Measurements from ENCODE around the gene ZBTB21.

The ZBTB21 gene

DNA sequence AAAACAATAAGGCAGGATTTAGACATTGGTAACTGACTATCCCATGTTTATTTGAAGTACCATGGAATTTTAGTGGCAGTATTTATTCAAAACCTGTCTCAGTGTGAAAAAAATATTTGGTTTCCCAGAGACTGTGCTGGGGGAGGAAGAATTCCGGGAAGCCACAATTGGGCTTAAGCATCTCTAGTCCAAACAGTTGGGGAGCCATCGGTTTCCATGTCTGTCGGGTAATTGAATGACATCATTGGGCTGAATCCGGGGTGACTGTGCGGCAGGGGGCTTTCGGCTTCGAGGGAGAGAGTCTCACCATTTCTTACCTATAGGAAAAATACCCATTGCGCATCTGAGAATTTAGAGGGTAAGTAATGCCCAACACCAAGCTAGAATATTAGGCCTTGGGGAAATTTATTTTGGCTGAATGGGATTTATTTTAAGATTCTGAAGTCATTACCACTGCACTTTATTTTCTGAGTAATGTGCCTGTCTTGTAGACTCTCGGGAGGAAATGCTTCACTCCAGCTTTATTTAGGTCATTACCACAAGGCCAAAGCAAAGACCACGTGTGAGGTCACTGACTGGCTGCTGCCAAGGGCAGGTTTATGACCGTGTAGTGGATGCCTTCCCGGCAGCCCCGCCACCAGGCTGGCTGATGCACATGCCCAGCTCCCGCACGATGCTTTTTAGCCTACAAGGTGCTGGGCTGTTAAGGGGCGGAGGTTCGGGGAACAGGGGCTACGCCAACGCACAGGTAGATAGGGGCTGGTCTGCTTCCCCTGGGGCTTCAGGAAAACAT lies 37.9 kb upstream of the ZBTB21 start:
- in situ Hi-C loops (cut with HindIII; ENCODE audit: low pct_unique_long_range_greater_than_20kb, low sequenced_read_pairs), result no loop called here
- DNase-seq (ENCODE audit: low read depth in 1 of 2, low spot score in 1 of 2), result no peak
- no peak for TF ChIP-seq JUND (IDR thresholded peaks at IDR 0.05; ENCODE audit: low read depth)

DNA sequence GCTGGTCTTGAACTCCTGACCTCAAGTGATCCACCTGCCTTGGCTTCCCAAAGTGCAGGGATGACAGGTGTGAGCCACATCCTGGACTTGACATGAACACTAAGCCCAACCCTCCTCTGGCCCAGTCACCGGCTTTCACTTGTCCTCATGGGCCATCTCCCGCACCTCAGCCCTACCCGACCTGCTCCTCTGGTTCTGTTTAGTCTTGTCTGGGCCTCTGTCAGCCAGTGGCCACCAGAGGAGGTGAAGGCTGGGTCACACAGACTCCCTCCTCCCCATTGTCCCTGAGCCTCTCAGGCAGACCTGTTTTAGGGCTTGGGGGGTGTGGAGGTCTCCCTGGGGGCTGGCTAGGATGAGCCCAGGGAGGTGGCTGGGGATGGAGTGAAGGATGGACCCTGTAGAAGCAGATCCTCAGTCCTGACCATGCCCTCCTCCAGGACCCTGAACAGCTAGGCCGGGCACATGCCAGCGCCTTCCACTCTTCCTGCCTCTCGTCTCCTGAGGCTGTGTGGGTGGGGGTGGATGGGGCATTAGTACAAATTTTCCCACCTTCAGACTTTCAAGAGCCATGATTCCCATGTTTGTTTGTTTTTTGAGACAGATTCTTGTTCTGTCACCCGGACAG lies 34.8 kb upstream of the ZBTB21 start:
- in situ Hi-C loops (cut with HindIII; ENCODE audit: low pct_unique_long_range_greater_than_20kb, low sequenced_read_pairs), result no loop called here
- DNase-seq (ENCODE audit: low read depth in 1 of 2, low spot score in 1 of 2), result peak in 1 of 2 experiments; percentile 86
- no peak for TF ChIP-seq JUND (IDR thresholded peaks at IDR 0.05; ENCODE audit: low read depth)

DNA sequence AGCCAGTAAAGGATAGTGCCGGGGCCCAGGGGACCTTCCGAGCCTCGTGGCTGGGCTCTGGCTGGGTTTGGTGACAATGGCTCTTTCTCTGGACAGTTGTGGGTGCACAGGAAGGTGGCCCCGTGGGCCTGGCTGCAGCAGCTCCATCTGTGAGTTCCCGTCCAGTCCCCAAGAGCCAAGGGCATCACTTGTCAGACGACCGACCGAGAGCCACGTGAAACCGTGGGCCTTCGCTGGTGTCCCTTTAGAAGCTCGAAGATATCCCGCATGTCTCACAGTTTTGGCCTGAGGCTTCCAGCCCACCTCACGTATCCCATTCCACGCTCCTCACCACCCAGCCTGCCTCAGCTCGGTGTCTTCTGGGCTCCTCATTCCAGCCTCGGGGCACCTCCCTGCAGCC lies 33.8 kb upstream of the ZBTB21 start:
- no peak for DNase-seq (ENCODE audit: low read depth in 1 of 2, low spot score in 1 of 2)
- in situ Hi-C loops (cut with HindIII; ENCODE audit: low pct_unique_long_range_greater_than_20kb, low sequenced_read_pairs), result no loop called here
- TF ChIP-seq JUND (IDR thresholded peaks at IDR 0.05; ENCODE audit: low read depth), result no peak

DNA sequence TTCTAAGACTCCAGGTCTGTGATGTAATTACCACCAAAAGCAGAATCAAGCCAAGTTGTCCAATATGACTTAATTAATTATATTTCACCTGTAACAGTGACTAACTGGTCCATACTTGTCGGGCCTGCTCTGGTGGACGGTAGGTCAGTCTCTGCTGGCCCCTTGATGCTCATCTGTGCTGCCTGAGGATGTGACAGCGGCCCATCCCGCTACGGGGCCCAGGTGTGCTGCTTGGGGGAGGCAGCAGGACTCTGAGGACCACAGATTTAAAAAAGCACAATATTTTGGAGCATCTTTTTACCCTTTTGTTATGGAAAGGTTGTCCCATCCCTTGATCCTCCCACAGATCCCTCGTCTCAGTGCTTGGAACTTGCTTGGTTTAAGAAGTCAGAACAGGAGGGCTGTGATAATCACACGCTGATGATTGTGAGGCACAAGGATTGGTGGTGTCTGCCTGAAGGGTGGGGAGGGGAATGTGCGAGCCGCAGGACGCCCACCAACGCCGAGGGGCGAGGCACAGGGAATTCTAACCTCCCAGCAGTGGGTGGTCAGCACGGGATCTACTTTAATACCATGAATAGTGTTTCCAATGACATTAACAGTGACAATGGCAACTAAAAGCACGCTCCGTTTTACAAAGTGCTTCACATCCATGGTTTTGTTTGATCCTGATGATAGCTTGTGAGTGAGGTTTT lies 33.2 kb upstream of the ZBTB21 start:
- TF ChIP-seq JUND (IDR thresholded peaks at IDR 0.05; ENCODE audit: low read depth), result no peak
- in situ Hi-C loops (cut with HindIII; ENCODE audit: low pct_unique_long_range_greater_than_20kb, low sequenced_read_pairs), result no loop called here
- DNase-seq (ENCODE audit: low read depth in 1 of 2, low spot score in 1 of 2), result no peak

DNA sequence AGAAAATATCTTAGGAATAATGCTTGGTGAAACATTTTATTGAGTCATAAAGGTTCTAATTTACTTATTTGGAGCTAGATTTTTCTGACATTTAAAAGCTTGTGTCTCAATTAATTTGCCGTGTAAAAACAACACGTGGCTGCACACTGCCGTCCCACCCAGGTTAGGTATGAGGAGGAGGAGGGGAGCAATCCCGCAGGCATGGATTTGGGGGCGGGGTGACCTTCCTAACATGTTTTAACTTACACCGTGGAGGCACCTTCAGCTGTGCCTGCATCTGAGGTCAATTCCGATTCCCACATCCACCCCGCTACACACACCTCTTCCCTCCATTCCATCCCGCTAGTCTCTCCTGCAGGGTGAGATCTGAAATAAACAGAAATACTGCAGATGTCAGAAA lies 32.5 kb upstream of the ZBTB21 start:
- in situ Hi-C loops (cut with HindIII; ENCODE audit: low pct_unique_long_range_greater_than_20kb, low sequenced_read_pairs), result no loop called here
- DNase-seq (ENCODE audit: low read depth in 1 of 2, low spot score in 1 of 2), result no peak
- no peak for TF ChIP-seq JUND (IDR thresholded peaks at IDR 0.05; ENCODE audit: low read depth)

DNA sequence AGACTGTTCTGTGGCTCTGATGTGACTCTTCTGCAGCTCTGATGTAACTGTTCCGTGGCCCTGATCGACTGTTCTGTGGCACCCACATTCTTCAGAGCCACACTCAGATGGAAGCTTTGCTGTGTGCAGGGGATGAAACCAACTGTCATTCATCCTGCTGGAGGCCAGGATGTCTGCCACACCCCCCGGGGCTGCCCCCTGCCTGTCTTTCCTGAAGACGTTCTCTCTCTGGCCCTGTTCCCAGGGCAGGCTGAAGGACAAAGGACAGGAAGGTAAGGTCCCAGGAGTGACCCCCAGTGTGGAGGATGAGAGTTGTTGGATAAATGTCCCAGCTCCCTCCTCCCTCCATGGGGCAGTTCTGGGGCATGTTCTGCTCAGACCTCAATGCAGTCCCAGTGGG lies 31.6 kb upstream of the ZBTB21 start:
- TF ChIP-seq JUND (IDR thresholded peaks at IDR 0.05; ENCODE audit: low read depth), result no peak
- in situ Hi-C loops (cut with HindIII; ENCODE audit: low pct_unique_long_range_greater_than_20kb, low sequenced_read_pairs), result no loop called here
- DNase-seq (ENCODE audit: low read depth in 1 of 2, low spot score in 1 of 2), result no peak

DNA sequence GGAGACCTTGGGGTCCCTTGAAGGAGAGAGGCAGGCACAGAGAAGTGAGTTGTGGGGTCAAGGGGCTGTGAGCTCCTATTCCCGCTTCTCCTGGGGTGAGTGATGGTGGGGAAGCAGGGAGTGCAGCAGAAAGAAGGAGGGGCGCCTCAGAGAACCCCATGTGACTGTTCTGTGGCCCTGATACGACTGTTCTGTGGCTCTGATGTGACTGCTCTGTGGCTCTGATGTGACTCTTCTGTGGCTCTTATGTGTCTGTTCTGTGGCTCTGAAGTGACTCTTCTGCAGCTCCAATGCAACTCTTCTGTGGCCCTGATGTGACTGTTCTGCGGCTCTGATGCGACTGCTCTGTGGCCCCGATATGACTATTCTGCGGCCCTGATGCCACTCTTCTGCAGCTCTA lies 31.1 kb upstream of the ZBTB21 start:
- no peak for DNase-seq (ENCODE audit: low read depth in 1 of 2, low spot score in 1 of 2)
- no peak for TF ChIP-seq JUND (IDR thresholded peaks at IDR 0.05; ENCODE audit: low read depth)
- in situ Hi-C loops (cut with HindIII; ENCODE audit: low pct_unique_long_range_greater_than_20kb, low sequenced_read_pairs), result no loop called here

DNA sequence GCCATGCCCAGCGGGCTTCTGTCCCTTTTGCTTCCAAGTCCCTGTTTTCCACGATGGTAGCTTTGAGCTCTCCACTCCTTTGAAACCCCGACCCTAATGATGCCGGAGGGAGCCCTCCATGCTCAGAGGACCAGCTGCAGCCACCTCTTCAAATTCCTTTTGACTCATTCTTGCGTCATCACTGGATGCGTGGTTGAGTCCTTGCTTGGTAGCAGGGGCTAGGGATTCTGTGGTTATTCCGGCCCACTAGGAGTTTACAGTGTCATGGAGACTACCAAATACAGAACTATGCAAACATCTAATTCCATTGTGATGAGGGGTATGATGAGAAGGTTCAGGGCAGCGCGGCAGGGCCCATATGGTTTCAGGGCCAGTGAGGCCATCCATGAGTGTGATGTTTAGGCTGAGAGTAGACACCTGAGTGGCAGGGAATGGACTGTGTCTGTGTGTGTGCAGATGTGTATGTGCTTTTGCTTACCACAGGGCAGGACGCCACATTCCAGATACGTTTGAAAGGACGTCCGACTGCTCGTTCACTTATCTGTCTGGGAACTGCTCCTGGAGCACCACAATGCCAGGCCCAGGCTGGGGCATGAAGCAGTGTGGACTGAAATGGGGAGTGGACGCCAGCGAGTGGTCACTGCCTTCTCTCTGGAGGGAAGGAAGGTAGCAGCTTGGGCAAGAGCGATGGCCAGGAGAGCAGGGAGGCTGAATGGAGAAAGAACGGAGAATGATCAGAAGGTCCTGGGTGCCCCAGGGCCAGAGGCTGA lies 30.4 kb upstream of the ZBTB21 start:
- no peak for TF ChIP-seq JUND (IDR thresholded peaks at IDR 0.05; ENCODE audit: low read depth)

DNA sequence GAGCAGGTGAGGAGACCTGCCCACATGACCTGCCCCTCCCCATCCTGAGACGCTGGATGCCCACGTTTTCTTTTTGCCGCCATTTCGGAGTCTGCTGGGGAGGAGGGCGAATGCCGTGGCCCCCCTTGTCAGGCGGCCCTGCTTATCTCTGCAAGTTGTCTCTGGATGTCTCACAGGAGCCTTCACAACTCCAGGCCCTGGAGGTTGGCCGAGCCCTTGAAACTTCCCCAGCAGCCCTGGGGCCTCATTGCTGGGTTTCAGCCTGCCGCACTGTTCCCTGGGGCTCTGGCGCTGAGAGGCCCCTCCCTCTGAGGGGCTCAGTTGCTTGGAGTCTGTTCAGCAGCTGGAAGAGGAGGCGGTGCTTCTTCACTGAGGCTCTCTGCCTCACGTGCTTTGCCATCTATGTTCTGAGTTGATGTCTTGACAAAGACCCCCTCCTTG lies 29.8 kb upstream of the ZBTB21 start:
- TF ChIP-seq JUND (IDR thresholded peaks at IDR 0.05; ENCODE audit: low read depth), result no peak
- no peak for DNase-seq (ENCODE audit: low read depth in 1 of 2, low spot score in 1 of 2)
- in situ Hi-C loops (cut with HindIII; ENCODE audit: low pct_unique_long_range_greater_than_20kb, low sequenced_read_pairs), result no loop called here

More for the DNA sequence above, 30.4 kb upstream of the ZBTB21 start:
- in situ Hi-C loops (cut with HindIII; ENCODE audit: low pct_unique_long_range_greater_than_20kb, low sequenced_read_pairs), result no loop called here
- no peak for DNase-seq (ENCODE audit: low read depth in 1 of 2, low spot score in 1 of 2)

DNA sequence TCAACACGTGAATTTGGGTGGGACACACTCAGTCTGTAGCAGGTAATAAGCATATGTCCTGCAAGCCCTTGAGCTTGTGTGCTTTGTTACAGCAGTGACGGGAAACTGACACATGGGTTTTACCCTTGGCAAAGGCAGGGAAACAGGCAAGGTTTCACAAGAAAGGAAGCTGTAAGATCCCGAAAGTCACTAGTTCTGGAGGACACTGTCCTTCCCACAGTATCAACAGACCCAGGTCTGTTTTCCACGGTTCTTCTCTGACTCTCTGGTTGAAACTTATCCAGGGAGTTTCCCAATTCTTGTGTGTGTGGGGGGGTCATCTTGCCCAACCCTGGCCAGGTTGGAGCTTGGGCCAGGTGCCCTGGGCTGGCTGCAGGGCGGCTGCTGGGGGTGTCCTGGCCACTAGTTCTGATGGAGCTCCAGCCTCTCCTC lies 29.3 kb upstream of the ZBTB21 start:
- in situ Hi-C loops (cut with HindIII; ENCODE audit: low pct_unique_long_range_greater_than_20kb, low sequenced_read_pairs), result no loop called here
- TF ChIP-seq JUND (IDR thresholded peaks at IDR 0.05; ENCODE audit: low read depth), result no peak
- DNase-seq (ENCODE audit: low read depth in 1 of 2, low spot score in 1 of 2), result no peak

DNA sequence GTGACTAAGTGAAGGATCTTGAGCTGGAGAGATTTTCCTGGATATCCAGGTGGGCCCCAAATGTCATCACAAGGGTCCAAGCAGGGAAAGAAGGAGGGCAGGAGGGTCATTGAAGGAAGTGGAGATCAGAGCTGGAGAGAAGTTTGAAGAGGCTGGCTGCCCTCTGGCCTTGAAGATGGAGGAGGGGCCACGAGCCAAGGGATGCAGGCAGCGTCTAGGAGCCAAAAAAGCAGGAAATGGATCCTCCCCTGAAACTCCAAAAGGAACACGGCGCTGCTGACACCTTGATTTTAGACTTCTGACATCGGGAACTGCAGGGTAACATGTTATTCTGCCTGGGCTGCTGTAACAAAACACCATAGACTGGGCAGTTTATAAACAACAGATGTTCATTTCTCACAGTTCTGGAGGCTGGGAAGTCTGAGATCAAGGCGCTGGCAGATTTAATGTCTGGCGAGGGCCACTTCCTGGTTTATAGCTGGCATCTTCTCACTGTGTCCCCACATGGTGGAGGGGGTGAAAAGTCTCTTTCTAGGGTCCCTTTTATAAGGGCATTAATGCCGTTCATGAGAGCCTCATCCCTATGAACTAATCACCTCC lies 28.8 kb upstream of the ZBTB21 start:
- no peak for TF ChIP-seq JUND (IDR thresholded peaks at IDR 0.05; ENCODE audit: low read depth)
- no peak for DNase-seq (ENCODE audit: low read depth in 1 of 2, low spot score in 1 of 2)
- in situ Hi-C loops (cut with HindIII; ENCODE audit: low pct_unique_long_range_greater_than_20kb, low sequenced_read_pairs), result no loop called here

DNA sequence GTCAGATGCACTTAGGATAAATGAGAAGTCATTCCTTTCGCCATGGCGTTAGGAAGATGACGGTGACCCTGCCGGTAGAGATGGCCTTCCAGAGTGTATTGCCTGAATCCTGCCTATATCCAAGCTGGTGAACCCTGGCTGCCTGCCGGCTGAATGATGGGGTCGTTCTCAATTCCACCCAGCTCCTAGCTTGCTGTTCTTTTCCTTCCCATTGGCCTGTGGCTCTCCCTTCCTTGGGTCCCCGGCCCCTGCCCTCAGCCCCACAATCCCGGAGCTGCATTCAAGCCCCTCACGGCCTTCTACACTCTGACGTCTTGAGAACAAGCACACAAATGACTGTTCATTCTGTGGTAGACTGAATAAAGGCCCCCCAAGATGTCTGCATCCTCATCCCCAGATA lies 28.2 kb upstream of the ZBTB21 start:
- no peak for TF ChIP-seq JUND (IDR thresholded peaks at IDR 0.05; ENCODE audit: low read depth)
- in situ Hi-C loops (cut with HindIII; ENCODE audit: low pct_unique_long_range_greater_than_20kb, low sequenced_read_pairs), result no loop called here
- no peak for DNase-seq (ENCODE audit: low read depth in 1 of 2, low spot score in 1 of 2)

Measured in T47D (cell line).